Liver (tissue), 9 donors: ENCODE measurements around the gene KIF5A. TPM values are rescaled to one million over a fixed set of nuclear protein-coding genes. Genes with fewer than 3 reads are reported as not detected.

Experiments used
- DNase-seq: peaks from one replicate; pipeline ENCODE4 v3.0.0-alpha.2; 2017; ENCODE audit warnings: low spot score
- H3K27ac ChIP-seq, 2 donors: one replicate each; pipeline ENCODE4 v1.7.0; 2013; ENCODE audit warnings: inconsistent platforms in 2 of 2, low read length in 2 of 2, control low read depth in 1 of 2, low read depth in 1 of 2, mild to moderate bottlenecking in 1 of 2
- H3K27me3 ChIP-seq, 4 donors: one replicate each; pipeline versions ENCODE4 v1.6.1 to v1.7.0; 2013; ENCODE audit warnings: low read length in 3 of 4, inconsistent platforms in 1 of 4, mild to moderate bottlenecking in 1 of 4, moderate library complexity in 1 of 4; ENCODE audit not compliant: control insufficient read depth in 4 of 4, insufficient read depth in 4 of 4
- H3K36me3 ChIP-seq, 4 donors: one replicate each; pipeline versions ENCODE4 v1.6.1 to v1.7.0; 2013; ENCODE audit warnings: low read length in 3 of 4, mild to moderate bottlenecking in 3 of 4, low read depth in 1 of 4, moderate library complexity in 1 of 4; ENCODE audit not compliant: control insufficient read depth in 4 of 4, insufficient read depth in 3 of 4
- H3K4me1 ChIP-seq, 4 donors: one replicate each; pipeline versions ENCODE4 v1.6.1 to v1.7.0; 2013; ENCODE audit warnings: low read length in 3 of 4, mild to moderate bottlenecking in 3 of 4, moderate library complexity in 1 of 4; ENCODE audit not compliant: control insufficient read depth in 4 of 4, insufficient read depth in 4 of 4
- H3K4me3 ChIP-seq, 3 donors: one replicate each; pipeline versions ENCODE4 v1.6.1 to v1.7.0; 2013; ENCODE audit warnings: low read length in 3 of 3, control low read depth in 1 of 3, low read depth in 1 of 3, mild to moderate bottlenecking in 1 of 3
- H3K9ac ChIP-seq, 2 donors: one replicate each; pipeline ENCODE4 v1.7.0; 2013; ENCODE audit warnings: low read length in 2 of 2, mild to moderate bottlenecking in 2 of 2, moderate library complexity in 2 of 2, control low read depth in 1 of 2, low read depth in 1 of 2
- H3K9me3 ChIP-seq, 4 donors: one replicate each; pipeline versions ENCODE4 v1.6.1 to v1.7.0; 2013; ENCODE audit warnings: low read length in 3 of 4; ENCODE audit not compliant: control insufficient read depth in 4 of 4
- FOXA1 ChIP-seq: IDR thresholded peaks from 2 replicates; pipeline ENCODE4 v1.6.1; 2016; ENCODE audit warnings: antibody characterized with exemption
- FOXA2 ChIP-seq: IDR thresholded peaks from 2 replicates; pipeline ENCODE4 v1.6.1; 2016; ENCODE audit warnings: antibody characterized with exemption
- GABPA ChIP-seq, 2 donors: IDR thresholded peaks in 1 of 2; conservative IDR thresholded peaks in 1 of 2; 2 replicates each; pipeline ENCODE4 v1.6.1; 2016; ENCODE audit warnings: antibody characterized with exemption in 2 of 2, mild to moderate bottlenecking in 1 of 2, moderate library complexity in 1 of 2
- HNF4A ChIP-seq, 2 donors: conservative IDR thresholded peaks; 2 replicates each; pipeline ENCODE4 v1.6.1; 2016; ENCODE audit warnings: antibody characterized with exemption in 2 of 2, mild to moderate bottlenecking in 2 of 2
- JUND ChIP-seq, 2 donors: IDR thresholded peaks; 2 replicates each; pipeline ENCODE4 v1.6.1; 2016; ENCODE audit warnings: antibody characterized with exemption in 2 of 2
- NR2F2 ChIP-seq: IDR thresholded peaks from 2 replicates; pipeline ENCODE4 v1.6.1; 2016; ENCODE audit warnings: antibody characterized with exemption
- RAD21 ChIP-seq, 2 donors: IDR thresholded peaks; 2 replicates each; pipeline ENCODE4 v1.6.1; 2016; ENCODE audit warnings: antibody characterized with exemption in 2 of 2, mild to moderate bottlenecking in 2 of 2
- RXRA ChIP-seq, 2 donors: IDR thresholded peaks; 2 replicates each; pipeline ENCODE4 v1.6.1; 2017 to 2018; ENCODE audit warnings: antibody characterized with exemption in 2 of 2, mild to moderate bottlenecking in 1 of 2
- SP1 ChIP-seq: IDR thresholded peaks from 2 replicates; pipeline ENCODE4 v1.6.1; 2018; ENCODE audit warnings: antibody characterized with exemption, mild to moderate bottlenecking
- TAF1 ChIP-seq: conservative IDR thresholded peaks from 2 replicates; pipeline ENCODE4 v1.6.1; 2016; ENCODE audit warnings: antibody characterized with exemption, mild to moderate bottlenecking
- YY1 ChIP-seq: IDR thresholded peaks from 2 replicates; pipeline ENCODE4 v1.6.1; 2016; ENCODE audit warnings: antibody characterized with exemption, mild to moderate bottlenecking
- WGBS: extraction: QIAGEN DNeasy Blood & Tissue Kit; methylation state at CpG from one replicate; pipeline ENCODE4 v1.1.7; 2013; 5-methylcytosine and 5-hydroxymethylcytosine counted together
- polyA plus RNA-seq, 2 donors: library from polyadenylated mRNA; stranded (reverse) in 1 of 2; unstranded in 1 of 2; fragments of 200-250 nt in 1 of 2; fragments of >200 nt in 1 of 2; fragmentation: Nextera tagmentation in 1 of 2; extraction: Ambion mirVana in 1 of 2; gene quantifications; one replicate each; pipeline versions ENCODE4 v1.2.1 to v1.2.3, GENCODE V29; 2013 to 2015
- total RNA-seq, 2 donors: library from RNA; depleted of rRNA; stranded (reverse); fragments of >200 nt; gene quantifications; one replicate each; pipeline ENCODE4 v1.2.3, GENCODE V29; 2014
- TF ChIP-seq, protein P1 (sequence below): fragments of 150-350 bp; IDR thresholded peaks from 2 replicates; pipeline ENCODE4 v1.5.1; 2017; ENCODE audit warnings: improper control_type of control experiment, low read depth, low read length; ENCODE audit not compliant: missing input control
- TF ChIP-seq, protein P2 (sequence below): IDR thresholded peaks from 2 replicates; pipeline ENCODE4 v1.6.1; 2016; ENCODE audit warnings: antibody characterized with exemption
- TF ChIP-seq, protein P3 (sequence below): IDR thresholded peaks from 2 replicates; pipeline ENCODE4 v1.6.1; 2016; ENCODE audit warnings: antibody characterized with exemption
- donor health status: healthy.
- donor health status: healthy.
- donor health status: healthy.
- donor health status: healthy.
- donor health status: healthy.

KIF5A gene
- total and polyA plus RNA-seq, 4 donors = 0.01 to 0.42 TPM; not detected in 2

DNA sequence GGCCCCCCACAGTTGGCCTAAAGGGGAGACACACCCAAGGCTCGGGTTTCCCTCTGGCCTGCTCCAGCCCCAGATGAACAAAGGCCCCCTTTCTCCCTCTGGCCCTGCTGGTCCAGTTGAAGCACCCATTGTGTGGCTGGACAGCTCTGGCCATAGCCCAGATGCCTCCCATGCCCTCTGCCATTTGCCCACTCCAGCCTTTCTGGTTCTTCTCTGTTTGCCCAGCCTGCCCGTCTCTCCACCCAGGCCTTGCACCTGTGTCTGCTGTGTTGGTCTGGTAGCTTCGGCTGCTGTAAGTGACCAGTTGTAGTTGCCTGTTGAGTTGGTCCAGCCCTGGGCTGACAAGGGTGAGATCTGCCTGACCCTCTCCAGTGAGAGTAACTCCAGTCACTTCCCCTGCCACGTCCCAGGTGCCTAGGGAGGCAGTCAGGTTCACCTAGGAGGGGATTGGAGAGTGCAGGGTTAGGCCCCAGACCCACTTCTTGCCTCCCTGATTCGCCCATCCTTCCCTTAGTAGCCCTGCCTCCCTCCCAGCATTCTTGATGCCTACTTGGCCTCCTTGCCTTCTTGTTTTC lies 80.1 kb downstream of the KIF5A start (continued):
- TF ChIP-seq TAF1 (no peak), YY1 (no peak), NR2F2 (no peak), GABPA (IDR thresholded peaks at IDR 0.05 in 1 of 2, conservative IDR thresholded peaks at IDR 0.05 in 1 of 2) (no peak)
- TF ChIP-seq, protein P1, sequence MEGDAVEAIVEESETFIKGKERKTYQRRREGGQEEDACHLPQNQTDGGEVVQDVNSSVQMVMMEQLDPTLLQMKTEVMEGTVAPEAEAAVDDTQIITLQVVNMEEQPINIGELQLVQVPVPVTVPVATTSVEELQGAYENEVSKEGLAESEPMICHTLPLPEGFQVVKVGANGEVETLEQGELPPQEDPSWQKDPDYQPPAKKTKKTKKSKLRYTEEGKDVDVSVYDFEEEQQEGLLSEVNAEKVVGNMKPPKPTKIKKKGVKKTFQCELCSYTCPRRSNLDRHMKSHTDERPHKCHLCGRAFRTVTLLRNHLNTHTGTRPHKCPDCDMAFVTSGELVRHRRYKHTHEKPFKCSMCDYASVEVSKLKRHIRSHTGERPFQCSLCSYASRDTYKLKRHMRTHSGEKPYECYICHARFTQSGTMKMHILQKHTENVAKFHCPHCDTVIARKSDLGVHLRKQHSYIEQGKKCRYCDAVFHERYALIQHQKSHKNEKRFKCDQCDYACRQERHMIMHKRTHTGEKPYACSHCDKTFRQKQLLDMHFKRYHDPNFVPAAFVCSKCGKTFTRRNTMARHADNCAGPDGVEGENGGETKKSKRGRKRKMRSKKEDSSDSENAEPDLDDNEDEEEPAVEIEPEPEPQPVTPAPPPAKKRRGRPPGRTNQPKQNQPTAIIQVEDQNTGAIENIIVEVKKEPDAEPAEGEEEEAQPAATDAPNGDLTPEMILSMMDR = no peak
- TF ChIP-seq, protein P2, sequence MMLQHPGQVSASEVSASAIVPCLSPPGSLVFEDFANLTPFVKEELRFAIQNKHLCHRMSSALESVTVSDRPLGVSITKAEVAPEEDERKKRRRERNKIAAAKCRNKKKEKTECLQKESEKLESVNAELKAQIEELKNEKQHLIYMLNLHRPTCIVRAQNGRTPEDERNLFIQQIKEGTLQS = no peak

DNA sequence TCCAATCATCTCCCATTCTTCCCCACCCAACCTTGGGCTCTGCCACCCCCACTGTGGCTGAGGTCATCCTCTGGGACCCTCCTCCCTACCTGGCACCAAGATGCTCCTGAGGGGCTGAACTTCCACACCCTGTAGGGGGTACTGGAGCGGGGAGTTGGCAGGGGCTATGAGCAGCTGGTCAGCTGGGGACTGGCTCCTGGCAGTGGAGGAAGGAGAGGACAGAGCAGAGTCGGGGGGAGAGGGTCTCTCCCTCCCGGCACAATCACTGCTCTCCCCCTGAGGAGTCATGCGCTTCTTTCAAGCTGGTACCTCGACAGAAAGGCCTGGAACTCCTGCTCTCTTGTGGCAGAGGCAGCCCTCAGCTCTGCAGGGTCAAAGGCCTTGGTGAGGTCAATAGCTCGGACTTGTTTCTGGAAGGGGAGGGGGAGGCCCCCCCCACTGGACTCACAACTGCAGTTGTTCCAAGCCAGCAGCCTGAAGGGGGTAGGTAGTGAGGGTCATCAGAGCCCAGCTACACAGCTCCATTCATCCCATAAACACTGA lies 81.1 kb downstream of the KIF5A start:
- no peaks in the 10 kb centered on the region for H3K36me3 ChIP-seq
- WGBS = 57% methylated on average over 6 of the region's 6 CpGs
- peaks cover 8 to 18% (median 15%) of the 10 kb centered on the region in 4 donors for H3K27me3 ChIP-seq
- peaks cover 6 to 23% (median 11%) of the 10 kb centered on the region in 4 donors for H3K4me1 ChIP-seq
- no peaks in the 10 kb centered on the region for H3K9me3 ChIP-seq
- no peak overlapping the region for H3K4me3 ChIP-seq
- TF ChIP-seq, protein P3, sequence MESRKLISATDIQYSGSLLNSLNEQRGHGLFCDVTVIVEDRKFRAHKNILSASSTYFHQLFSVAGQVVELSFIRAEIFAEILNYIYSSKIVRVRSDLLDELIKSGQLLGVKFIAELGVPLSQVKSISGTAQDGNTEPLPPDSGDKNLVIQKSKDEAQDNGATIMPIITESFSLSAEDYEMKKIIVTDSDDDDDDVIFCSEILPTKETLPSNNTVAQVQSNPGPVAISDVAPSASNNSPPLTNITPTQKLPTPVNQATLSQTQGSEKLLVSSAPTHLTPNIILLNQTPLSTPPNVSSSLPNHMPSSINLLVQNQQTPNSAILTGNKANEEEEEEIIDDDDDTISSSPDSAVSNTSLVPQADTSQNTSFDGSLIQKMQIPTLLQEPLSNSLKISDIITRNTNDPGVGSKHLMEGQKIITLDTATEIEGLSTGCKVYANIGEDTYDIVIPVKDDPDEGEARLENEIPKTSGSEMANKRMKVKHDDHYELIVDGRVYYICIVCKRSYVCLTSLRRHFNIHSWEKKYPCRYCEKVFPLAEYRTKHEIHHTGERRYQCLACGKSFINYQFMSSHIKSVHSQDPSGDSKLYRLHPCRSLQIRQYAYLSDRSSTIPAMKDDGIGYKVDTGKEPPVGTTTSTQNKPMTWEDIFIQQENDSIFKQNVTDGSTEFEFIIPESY = no peak
- no peak for TF ChIP-seq RXRA (IDR thresholded peaks at IDR 0.05)
- no peak for TF ChIP-seq HNF4A (conservative IDR thresholded peaks at IDR 0.05)
- no peak for TF ChIP-seq FOXA2
- no peak for TF ChIP-seq FOXA1
- TF ChIP-seq, protein P2 = no peak
- TF ChIP-seq SP1 = no peak
- TF ChIP-seq GABPA (IDR thresholded peaks at IDR 0.05 in 1 of 2, conservative IDR thresholded peaks at IDR 0.05 in 1 of 2) = no peak
- TF ChIP-seq NR2F2 = no peak
- no peak for TF ChIP-seq JUND (IDR thresholded peaks at IDR 0.05)
- no peak for TF ChIP-seq TAF1
- TF ChIP-seq, protein P1 = no peak
- TF ChIP-seq RAD21 (IDR thresholded peaks at IDR 0.05) = no peak
- no peak overlapping the region for H3K9ac ChIP-seq
- no peak for DNase-seq
- no peak overlapping the region for H3K27ac ChIP-seq
